ENCODE measurements around the gene MARCO.

- no peak for TF ChIP-seq CTCF (IDR thresholded peaks at IDR 0.05)
- no peak for TF ChIP-seq POLR2A (IDR thresholded peaks at IDR 0.05)
Observed at GRCh38 chr2:118925476-118925875, 16.5 kb upstream of the MARCO start.
